Fibroblast of pulmonary artery (primary cell): ENCODE data around the gene DGCR6L.
A peak's percentile ranks its signal among the peaks of the same experiment; 100 is the strongest.
"Not testable (repeated sequence)": the region's sequence is repeated elsewhere in the genome, so short reads cannot be mapped to it uniquely, and the experiment has no call there.

ENCODE experiments used
- DNase-seq: peaks from one replicate; pipeline ENCODE4 v3.0.0-alpha.2; 2010; ENCODE audit warnings: low read depth
- H3K4me3 ChIP-seq: replicated peaks from 2 replicates; pipeline ENCODE4 v1.5.1; 2011; ENCODE audit warnings: low read depth, mild to moderate bottlenecking, control low read depth, low read length, moderate library complexity
- TF ChIP-seq, protein P1 (sequence below): IDR thresholded peaks from 2 replicates; pipeline ENCODE4 v1.5.1; 2011; ENCODE audit warnings: mild to moderate bottlenecking, control low read depth, low read length, inconsistent platforms; ENCODE audit errors: missing control alignments

DGCR6L gene

DNA sequence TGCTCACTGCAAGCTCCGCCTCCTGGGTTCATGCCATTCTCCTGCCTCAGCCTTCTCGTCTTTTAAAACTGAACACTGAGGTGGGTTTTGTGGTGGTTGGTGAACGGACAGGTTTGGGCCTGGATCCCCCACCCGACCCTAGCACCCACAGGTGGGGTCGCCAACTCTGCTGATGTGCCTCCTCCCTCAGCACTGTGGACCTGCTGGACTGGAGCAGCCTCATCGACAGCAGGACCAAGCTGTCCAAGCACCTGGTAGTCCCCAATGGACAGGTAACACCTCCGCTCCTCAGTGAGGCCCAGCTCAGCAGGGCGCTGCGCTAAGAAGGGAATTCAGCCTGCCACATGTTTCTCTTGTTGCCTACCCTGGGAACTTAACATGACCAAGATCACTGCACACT is 15.2 kb downstream of the DGCR6L start:
- H3K4me3 ChIP-seq: no peak overlapping the region
- DNase-seq: no peak
- TF ChIP-seq, protein P1, sequence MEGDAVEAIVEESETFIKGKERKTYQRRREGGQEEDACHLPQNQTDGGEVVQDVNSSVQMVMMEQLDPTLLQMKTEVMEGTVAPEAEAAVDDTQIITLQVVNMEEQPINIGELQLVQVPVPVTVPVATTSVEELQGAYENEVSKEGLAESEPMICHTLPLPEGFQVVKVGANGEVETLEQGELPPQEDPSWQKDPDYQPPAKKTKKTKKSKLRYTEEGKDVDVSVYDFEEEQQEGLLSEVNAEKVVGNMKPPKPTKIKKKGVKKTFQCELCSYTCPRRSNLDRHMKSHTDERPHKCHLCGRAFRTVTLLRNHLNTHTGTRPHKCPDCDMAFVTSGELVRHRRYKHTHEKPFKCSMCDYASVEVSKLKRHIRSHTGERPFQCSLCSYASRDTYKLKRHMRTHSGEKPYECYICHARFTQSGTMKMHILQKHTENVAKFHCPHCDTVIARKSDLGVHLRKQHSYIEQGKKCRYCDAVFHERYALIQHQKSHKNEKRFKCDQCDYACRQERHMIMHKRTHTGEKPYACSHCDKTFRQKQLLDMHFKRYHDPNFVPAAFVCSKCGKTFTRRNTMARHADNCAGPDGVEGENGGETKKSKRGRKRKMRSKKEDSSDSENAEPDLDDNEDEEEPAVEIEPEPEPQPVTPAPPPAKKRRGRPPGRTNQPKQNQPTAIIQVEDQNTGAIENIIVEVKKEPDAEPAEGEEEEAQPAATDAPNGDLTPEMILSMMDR: no peak

DNA sequence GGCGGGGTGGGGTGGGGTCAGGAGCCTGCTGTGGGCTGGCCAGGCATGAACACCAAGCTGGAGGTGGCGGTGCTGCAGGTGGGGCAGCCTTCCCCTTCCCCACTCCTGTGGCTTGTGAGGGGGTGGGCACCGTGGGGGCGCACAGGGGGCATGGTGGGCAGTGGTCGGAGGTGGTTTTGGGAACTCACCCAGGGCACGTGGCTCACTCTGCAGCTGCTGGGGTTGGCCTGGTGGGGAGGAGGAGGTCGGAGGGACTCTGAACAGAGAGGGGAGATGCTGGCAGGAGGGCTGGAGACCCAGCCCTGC is 16.7 kb downstream of the DGCR6L start:
- not testable (repeated sequence) for H3K4me3 ChIP-seq, DNase-seq

DNA sequence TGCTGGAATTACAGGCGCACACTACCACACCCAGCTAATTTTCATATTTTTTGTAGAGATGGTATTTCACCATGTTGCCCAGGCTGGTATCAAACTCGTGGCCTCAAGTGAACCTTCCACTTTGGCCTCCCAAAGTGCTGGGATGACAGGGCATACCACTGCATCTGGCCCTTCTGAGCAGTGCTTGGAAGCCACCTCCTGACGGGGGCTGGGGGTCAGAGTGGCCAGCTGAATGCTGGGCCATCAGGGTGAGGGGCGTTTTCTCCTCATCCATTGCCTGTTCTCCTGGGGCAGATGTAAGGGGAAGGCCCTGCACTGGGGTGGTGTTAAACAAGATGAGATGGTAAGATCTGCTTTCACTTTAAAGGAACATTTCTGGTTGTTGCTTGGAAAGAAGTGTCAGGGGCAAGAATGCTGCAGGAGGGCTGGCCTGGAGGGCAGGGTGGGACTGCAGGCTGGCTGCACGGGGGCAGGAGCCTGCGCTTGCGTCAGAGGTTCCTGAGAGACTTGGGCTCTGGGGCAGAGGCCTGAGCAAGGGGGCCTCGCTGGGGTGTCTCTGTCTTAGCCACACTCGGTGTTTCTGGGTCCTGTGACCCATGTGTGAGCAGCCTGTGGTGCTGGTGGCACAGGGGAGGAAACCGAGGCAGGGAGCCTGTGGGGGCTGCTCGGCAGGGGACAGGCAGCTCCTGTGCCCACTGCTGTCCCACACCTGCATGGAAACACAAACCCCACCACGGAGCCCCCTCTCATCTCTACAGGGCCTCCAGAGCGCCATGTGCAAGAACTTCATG is 17.2 kb downstream of the DGCR6L start:
- no peak overlapping the region for H3K4me3 ChIP-seq
- DNase-seq: no peak
- TF ChIP-seq, protein P1: no peak

DNA sequence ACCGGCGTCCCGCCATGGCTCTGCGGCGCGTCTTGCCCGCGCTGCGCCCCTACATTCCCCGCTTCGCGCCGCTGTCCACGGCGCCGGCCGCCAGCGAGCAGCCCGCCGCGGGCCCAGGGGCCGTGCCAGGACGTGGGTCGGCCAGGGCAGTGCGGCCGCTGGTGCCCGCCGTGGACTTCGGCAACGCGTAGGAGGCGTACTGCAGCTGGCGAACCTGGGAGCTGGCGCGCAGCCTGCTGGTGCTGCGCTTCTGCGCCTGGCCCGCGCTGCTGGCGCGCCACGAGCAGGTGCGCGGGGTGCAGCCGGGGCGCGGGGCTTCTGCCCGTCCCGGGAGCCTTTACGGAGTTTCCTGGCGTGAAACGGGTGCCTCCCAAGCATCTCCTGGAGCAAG is 20.1 kb downstream of the DGCR6L start:
- TF ChIP-seq, protein P1: no peak
- peak; percentile 37 for DNase-seq
- H3K4me3 ChIP-seq: no peak overlapping the region

DNA sequence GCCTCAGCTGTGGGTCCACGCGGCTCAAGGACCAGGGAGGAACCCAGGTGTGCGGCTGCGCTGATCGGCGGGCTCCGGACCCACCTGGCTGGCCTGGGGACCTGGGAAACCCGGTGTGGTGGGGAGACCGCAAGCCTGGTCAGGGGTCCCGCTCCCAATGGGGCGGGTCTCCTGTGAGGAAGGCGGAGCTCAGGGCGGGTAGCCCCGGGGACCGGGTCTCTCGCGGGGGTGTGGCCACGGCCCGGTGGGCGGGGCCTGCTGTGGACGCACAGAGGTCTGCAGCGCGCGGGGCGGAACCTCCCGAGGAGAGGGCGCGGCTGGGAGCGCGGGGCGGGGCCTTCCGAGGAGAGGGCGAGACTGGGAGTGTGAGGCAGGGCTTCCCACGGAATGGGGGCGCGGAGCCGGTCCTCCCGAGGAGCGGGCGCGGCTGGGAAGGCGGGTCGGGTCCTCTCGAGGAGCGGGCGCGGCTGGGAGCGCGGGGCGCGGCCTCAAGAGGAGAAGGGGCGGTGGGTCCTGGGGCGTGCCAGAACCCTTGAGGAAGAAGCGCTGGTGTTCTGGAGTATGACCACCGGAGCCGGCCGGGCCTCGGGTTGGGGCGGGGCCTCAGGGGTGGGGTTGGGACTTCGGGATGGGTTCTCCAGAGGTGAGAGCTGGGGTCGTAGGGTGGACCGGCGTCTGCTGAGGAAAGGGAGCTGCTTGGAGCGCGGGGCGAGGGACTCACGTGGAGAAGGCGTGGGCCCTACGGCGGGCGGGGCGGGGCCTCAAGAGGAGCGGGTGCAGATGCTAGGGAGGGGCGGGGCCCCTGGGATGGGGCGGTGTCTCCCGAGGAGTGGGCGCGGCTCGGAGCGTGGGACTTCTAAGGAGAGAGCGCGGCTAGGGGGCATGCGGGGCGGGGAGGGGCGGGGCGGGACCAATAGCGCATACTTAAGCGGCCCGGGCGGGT is 20.8 kb downstream of the DGCR6L start:
- DNase-seq: peak; percentile 69
- TF ChIP-seq, protein P1: no peak
- H3K4me3 ChIP-seq: peak overlapping the region; percentile 41

DNA sequence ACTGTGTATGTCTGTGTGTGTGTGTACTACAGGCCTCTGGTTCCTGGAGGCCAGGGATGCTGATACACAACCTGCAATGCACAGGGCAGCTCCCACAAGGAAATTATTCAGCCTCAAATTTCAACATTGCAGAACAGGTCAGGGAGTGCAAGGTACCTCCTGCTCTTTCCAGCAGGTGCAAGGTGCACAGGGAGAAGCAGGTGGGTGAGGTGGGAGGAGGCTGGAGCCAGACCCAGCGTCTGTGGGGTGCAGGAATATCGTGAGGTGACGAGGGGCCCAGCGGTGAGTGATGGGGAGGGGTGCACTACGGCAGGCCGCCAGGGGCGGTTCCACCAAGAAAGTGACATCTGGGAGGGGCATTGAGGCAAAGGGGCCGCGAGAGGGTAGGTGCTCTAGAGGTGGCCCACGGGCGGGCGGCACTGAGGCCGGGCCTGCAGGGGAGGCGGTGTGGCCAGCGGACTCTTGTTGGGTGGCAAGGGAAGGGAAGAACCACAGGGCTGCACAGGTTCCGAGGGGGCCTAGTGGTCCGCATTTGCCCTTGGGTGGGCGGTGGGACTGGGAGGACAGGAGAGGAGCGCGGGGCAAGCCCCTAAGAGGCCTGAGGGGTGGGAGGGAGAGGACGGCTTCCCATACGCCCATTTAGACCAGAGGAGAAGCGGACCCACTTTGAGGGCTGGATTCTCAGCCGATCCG is 21.6 kb downstream of the DGCR6L start:
- DNase-seq: no peak
- H3K4me3 ChIP-seq: no peak overlapping the region
- TF ChIP-seq, protein P1: no peak

DNA sequence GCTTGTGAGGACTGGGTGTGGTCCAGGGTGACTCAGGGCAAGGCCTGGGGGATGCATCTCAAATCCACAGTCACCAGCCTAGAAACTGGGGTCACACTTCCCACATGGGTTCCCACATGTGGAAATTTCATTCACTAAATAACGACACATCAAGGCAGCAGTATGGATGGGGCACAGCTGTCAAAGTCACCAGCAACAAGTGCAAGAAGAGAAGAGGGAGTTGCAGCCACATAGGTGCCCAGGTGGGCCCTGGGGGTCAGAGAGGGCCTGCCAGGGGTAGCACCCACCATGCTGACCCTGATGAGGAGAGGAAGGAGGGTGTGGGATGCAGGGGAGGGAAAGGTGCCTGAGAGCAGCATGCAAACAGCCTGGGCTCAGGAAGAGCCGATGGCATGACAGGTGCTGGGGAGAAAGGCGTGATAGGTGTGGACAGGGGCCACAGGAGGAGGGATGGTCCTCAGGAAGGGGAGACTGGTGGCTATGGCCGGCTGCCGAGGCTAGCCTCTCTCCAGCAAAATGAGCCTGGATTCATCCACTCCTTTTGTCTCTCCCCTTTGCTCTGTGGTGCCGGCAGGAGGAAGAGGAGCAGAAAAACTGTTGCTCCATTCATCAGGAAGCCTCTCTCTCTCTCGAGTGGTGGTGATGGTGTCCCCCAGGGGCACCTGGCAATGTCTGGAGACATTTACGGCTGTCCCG is 22.3 kb downstream of the DGCR6L start:
- DNase-seq: no peak
- TF ChIP-seq, protein P1: no peak
- H3K4me3 ChIP-seq: no peak overlapping the region
